Suprapubic skin (tissue), 4 donors: ENCODE measurements around the gene MYLK4. TPM values are rescaled to one million over a fixed set of nuclear protein-coding genes. Genes with fewer than 3 reads are reported as not detected.
A peak's percentile ranks its signal among the peaks of the same experiment; 100 is the strongest.

ENCODE experiments used
- DNase-seq, 2 donors: peaks; one replicate each; pipeline ENCODE4 v3.0.0-alpha.2; 2019; ENCODE audit warnings: low spot score in 2 of 2
- H3K27ac ChIP-seq: fragments of 200-600 bp; sonication (generic); one replicate; pipeline ENCODE4 v1.5.1; 2019
- H3K27me3 ChIP-seq: fragments of 200-600 bp; sonication (generic); one replicate; pipeline ENCODE4 v1.5.1; 2019
- H3K36me3 ChIP-seq: fragments of 200-600 bp; sonication (generic); one replicate; pipeline ENCODE4 v1.5.1; 2019
- H3K4me1 ChIP-seq: fragments of 200-600 bp; sonication (generic); one replicate; pipeline ENCODE4 v1.5.1; 2019
- H3K4me3 ChIP-seq: fragments of 200-600 bp; sonication (generic); one replicate; pipeline ENCODE4 v1.5.1; 2019; ENCODE audit warnings: mild to moderate bottlenecking
- H3K9me3 ChIP-seq: fragments of 200-600 bp; sonication (generic); one replicate; pipeline ENCODE4 v1.5.1; 2019
- EP300 ChIP-seq: sonication (generic); formaldehyde crosslinking; IDR thresholded peaks from one replicate; pipeline ENCODE4 v1.6.1; 2017; ENCODE audit warnings: antibody characterized with exemption
- POLR2A ChIP-seq, 2 donors: fragments of 450-650 bp; IDR thresholded peaks; one replicate each; pipeline ENCODE4 v1.6.1; 2017; ENCODE audit warnings: antibody characterized with exemption in 2 of 2, mild to moderate bottlenecking in 2 of 2, moderate library complexity in 2 of 2
- POLR2AphosphoS5 ChIP-seq, 3 donors: sonication (generic); formaldehyde crosslinking; IDR thresholded peaks; one replicate each; pipeline ENCODE4 v1.6.1; 2017; ENCODE audit warnings: antibody characterized with exemption in 3 of 3
- WGBS: methylation state at CpG from one replicate; pipeline ENCODE4 v1.1.5; 2018; 5-methylcytosine and 5-hydroxymethylcytosine counted together
- total RNA-seq, 4 donors: library from RNA; depleted of rRNA; stranded (reverse); fragments of >200 nt; gene quantifications; one replicate each; pipeline ENCODE4 v1.1.0, GENCODE V29; 2016
- TF ChIP-seq, protein P1 (sequence below), 2 donors: fragments of 200-600 bp in 1 of 2; fragments of 450-650 bp in 1 of 2; sonication (generic) in 1 of 2; IDR thresholded peaks; one replicate each; pipeline ENCODE4 v1.5.1; 2016 to 2019; ENCODE audit warnings: antibody characterized with exemption in 2 of 2, mild to moderate bottlenecking in 1 of 2, moderate library complexity in 1 of 2

MYLK4 gene
- total RNA-seq, 4 donors from 2014 or later, result 1.8 to 6.6 (median 3.5) TPM

DNA sequence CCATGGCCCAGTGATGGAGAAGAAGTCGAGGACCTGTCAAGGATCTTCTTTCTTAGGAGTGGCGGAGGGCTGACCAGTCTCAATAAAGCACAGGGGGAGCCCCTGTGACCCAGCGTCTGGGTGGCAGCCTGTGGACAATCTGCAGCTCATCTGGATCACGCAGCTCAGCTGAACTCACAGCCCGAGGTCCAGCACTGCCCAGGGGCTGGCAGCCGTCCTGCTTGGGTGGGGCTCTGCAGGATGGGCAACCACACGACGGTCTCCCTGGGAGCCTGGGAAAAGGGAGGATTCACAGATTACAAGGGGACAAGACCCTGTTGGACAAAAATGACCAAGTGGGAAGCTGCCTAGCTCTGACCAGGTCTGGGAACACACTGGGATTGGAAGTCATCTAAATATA, 110.8 kb downstream of the MYLK4 start:
- WGBS, result 73% methylated on average over 8 of the region's 8 CpGs
- no peaks in the 10 kb centered on the region for H3K9me3 ChIP-seq

DNA sequence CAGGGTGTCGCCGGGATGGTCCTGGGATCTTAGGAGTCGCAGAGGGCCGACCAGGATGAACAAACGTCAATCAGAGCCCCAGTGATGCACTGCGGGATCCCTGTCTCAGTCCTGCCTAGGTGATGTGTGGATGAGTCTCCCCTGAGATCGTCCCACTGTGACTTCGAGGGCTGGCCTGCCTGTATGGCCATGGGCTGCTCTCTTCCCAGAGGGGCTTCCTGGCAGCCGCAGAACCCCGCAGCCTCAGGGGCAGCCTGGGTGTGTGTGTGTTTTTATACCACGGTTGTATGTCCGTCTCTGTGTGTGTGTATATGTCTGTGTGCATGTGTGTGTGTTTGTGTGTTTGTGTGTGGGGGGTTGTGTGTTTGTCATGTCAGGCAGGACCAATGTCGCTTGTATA, 111.6 kb downstream of the MYLK4 start:
- H3K27ac ChIP-seq, result no peak overlapping the region
- WGBS, result 83% methylated on average over 12 of the region's 13 CpGs
- no peak overlapping the region for H3K4me3 ChIP-seq
- H3K9me3 ChIP-seq, result no peaks in the 10 kb centered on the region
- H3K36me3 ChIP-seq, result no peaks in the 10 kb centered on the region
- H3K27me3 ChIP-seq, result peaks cover 23% of the 10 kb centered on the region
- no peak for TF ChIP-seq POLR2AphosphoS5 (IDR thresholded peaks at IDR 0.05)
- TF ChIP-seq, protein P1, sequence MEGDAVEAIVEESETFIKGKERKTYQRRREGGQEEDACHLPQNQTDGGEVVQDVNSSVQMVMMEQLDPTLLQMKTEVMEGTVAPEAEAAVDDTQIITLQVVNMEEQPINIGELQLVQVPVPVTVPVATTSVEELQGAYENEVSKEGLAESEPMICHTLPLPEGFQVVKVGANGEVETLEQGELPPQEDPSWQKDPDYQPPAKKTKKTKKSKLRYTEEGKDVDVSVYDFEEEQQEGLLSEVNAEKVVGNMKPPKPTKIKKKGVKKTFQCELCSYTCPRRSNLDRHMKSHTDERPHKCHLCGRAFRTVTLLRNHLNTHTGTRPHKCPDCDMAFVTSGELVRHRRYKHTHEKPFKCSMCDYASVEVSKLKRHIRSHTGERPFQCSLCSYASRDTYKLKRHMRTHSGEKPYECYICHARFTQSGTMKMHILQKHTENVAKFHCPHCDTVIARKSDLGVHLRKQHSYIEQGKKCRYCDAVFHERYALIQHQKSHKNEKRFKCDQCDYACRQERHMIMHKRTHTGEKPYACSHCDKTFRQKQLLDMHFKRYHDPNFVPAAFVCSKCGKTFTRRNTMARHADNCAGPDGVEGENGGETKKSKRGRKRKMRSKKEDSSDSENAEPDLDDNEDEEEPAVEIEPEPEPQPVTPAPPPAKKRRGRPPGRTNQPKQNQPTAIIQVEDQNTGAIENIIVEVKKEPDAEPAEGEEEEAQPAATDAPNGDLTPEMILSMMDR (IDR thresholded peaks at IDR 0.05), result no peak
- no peak for TF ChIP-seq EP300
- no peak for TF ChIP-seq POLR2A (IDR thresholded peaks at IDR 0.05)
- DNase-seq, result no peak
- peaks cover 9% of the 10 kb centered on the region for H3K4me1 ChIP-seq

More for the DNA sequence above, 110.8 kb downstream of the MYLK4 start:
- H3K4me1 ChIP-seq, result peaks cover 2% of the 10 kb centered on the region
- no peaks in the 10 kb centered on the region for H3K36me3 ChIP-seq
- no peak overlapping the region for H3K4me3 ChIP-seq
- DNase-seq, result no peak
- H3K27ac ChIP-seq, result no peak overlapping the region
- TF ChIP-seq POLR2A (IDR thresholded peaks at IDR 0.05), result no peak
- TF ChIP-seq EP300, result no peak
- TF ChIP-seq POLR2AphosphoS5 (IDR thresholded peaks at IDR 0.05), result no peak
- TF ChIP-seq, protein P1 (IDR thresholded peaks at IDR 0.05), result no peak
- peaks cover 31% of the 10 kb centered on the region for H3K27me3 ChIP-seq

DNA sequence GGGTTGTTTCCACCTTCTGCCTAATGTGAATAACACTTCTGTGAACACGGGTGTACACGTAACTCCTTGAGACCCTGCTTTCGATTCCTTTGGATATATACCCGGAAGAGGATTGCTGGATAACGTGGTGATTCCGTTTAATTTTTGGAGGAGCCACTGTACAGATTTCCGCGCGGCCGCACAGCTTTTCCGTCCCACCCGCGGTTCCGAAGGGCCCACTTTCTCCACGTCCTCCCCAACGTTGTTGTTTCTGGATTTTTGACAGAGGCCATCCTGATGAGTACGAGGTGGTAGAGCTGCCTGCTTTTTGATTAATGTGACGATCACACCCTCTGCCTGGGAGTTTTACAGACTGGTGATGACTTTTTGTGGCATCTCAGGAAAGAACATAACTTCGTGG, 114.0 kb downstream of the MYLK4 start:
- Histone ChIP-seq H3K27me3 (peaks cover 7% of the 10 kb centered on the region), H3K36me3 (no peaks in the 10 kb centered on the region), H3K27ac (no peak overlapping the region), H3K4me1 (peaks cover 17% of the 10 kb centered on the region), H3K4me3 (no peak overlapping the region), H3K9me3 (no peaks in the 10 kb centered on the region)
- DNase-seq, result no peak
- 93% methylated on average over 19 of the region's 19 CpGs for WGBS
- no peak for TF ChIP-seq POLR2AphosphoS5 (IDR thresholded peaks at IDR 0.05)
- TF ChIP-seq EP300, result no peak
- TF ChIP-seq POLR2A (IDR thresholded peaks at IDR 0.05), result no peak
- TF ChIP-seq, protein P1 (IDR thresholded peaks at IDR 0.05), result no peak

DNA sequence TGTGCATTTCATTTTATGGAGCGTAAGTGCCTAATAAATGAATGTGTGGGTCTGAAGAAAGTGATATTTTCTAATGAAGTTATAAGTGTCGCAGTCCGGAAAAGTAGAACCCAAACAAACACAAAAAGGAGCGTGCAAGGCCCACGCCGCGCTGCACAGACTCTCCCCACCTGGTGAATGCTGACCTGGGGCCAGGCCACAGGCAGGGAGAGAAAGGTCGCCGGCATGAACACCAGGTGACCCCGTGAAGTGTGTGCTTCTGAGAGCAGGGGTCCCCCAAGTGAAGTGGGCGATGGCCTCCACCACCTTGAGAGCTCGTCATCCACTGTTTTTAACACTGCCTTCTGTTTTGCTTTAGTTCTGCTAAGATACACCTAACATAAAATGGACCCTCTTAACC, 114.8 kb downstream of the MYLK4 start:
- Histone ChIP-seq H3K27ac (no peak overlapping the region), H3K4me3 (no peak overlapping the region), H3K4me1 (peaks cover 17% of the 10 kb centered on the region), H3K36me3 (no peaks in the 10 kb centered on the region), H3K9me3 (no peaks in the 10 kb centered on the region), H3K27me3 (peaks cover 5% of the 10 kb centered on the region)
- DNase-seq, result no peak
- 94% methylated on average over 12 of the region's 12 CpGs for WGBS
- no peak for TF ChIP-seq POLR2AphosphoS5 (IDR thresholded peaks at IDR 0.05)
- TF ChIP-seq POLR2A (IDR thresholded peaks at IDR 0.05), result no peak
- TF ChIP-seq EP300, result no peak
- TF ChIP-seq, protein P1 (IDR thresholded peaks at IDR 0.05), result no peak

DNA sequence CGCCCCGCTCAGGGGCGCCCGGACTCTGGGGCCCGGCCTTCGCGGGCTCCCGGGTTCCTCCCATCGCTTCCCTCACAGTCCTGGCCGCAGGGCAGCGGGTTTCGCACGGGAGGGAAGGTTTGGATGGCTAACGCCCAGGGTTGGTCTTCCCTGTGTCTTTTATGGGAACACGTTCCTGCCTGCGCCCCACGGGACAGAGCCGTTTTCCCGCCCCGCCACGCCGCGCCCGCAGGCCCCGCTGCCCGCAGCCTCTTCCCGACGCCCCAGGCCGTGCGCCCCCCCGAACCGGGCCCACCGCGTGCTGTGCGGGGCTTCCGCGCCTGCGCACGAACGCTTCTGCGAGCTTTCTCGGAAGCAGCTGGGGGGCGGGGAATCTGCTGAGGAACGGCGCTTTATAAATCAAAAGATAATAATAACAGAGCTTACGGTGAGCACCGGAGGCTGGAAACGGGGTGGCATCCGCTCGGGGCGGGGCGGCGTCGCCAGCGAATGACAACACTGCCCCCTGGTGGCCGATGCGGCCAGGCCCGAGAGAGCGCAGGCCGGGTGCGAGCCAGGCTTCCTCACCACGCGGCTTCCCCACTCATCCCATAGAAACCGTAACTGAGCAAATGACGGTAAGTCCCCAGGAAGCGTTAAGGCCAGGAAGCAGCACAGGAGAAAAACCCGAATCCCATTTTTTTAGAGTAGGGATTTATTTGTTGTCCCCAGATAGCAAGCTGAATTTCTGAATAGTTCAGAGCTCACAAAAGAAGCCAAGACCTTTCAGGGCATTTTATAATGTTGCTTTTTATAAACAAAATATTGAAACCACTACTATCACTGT, 116.4 kb downstream of the MYLK4 start:
- Histone ChIP-seq H3K4me3 (peak overlapping the region; percentile 63), H3K27ac (peak overlapping the region; percentile 80), H3K9me3 (no peaks in the 10 kb centered on the region), H3K4me1 (peaks cover 17% of the 10 kb centered on the region), H3K27me3 (no peaks in the 10 kb centered on the region), H3K36me3 (no peaks in the 10 kb centered on the region)
- DNase-seq, result peak; percentile 83 to 87
- TF ChIP-seq, protein P1 (IDR thresholded peaks at IDR 0.05), result peak; percentile 92 to 96
- TF ChIP-seq POLR2AphosphoS5 (IDR thresholded peaks at IDR 0.05) (peak in 1 of 3 donors; percentile 42), EP300 (no peak), POLR2A (IDR thresholded peaks at IDR 0.05) (no peak)
- WGBS, result 4% methylated on average over 33 of the region's 67 CpGs
